Liver (tissue), 9 donors: Measurements from ENCODE around the gene LDB2. TPM values are rescaled to one million over a fixed set of nuclear protein-coding genes. Genes with fewer than 3 reads are reported as not detected.
"Not testable (repeated sequence)": the region's sequence is repeated elsewhere in the genome, so short reads cannot be mapped to it uniquely, and the experiment has no call there.

Experiments used
- DNase-seq: peaks from one replicate; pipeline ENCODE4 v3.0.0-alpha.2; 2017; ENCODE audit warnings: low spot score
- H3K27ac ChIP-seq, 2 donors: one replicate each; pipeline ENCODE4 v1.7.0; 2013; ENCODE audit warnings: inconsistent platforms in 2 of 2, low read length in 2 of 2, control low read depth in 1 of 2, low read depth in 1 of 2, mild to moderate bottlenecking in 1 of 2
- H3K27me3 ChIP-seq, 4 donors: one replicate each; pipeline versions ENCODE4 v1.6.1 to v1.7.0; 2013; ENCODE audit warnings: low read length in 3 of 4, inconsistent platforms in 1 of 4, mild to moderate bottlenecking in 1 of 4, moderate library complexity in 1 of 4; ENCODE audit not compliant: control insufficient read depth in 4 of 4, insufficient read depth in 4 of 4
- H3K36me3 ChIP-seq, 4 donors: one replicate each; pipeline versions ENCODE4 v1.6.1 to v1.7.0; 2013; ENCODE audit warnings: low read length in 3 of 4, mild to moderate bottlenecking in 3 of 4, low read depth in 1 of 4, moderate library complexity in 1 of 4; ENCODE audit not compliant: control insufficient read depth in 4 of 4, insufficient read depth in 3 of 4
- H3K4me1 ChIP-seq, 4 donors: one replicate each; pipeline versions ENCODE4 v1.6.1 to v1.7.0; 2013; ENCODE audit warnings: low read length in 3 of 4, mild to moderate bottlenecking in 3 of 4, moderate library complexity in 1 of 4; ENCODE audit not compliant: control insufficient read depth in 4 of 4, insufficient read depth in 4 of 4
- H3K4me3 ChIP-seq, 3 donors: one replicate each; pipeline versions ENCODE4 v1.6.1 to v1.7.0; 2013; ENCODE audit warnings: low read length in 3 of 3, control low read depth in 1 of 3, low read depth in 1 of 3, mild to moderate bottlenecking in 1 of 3
- H3K9ac ChIP-seq, 2 donors: one replicate each; pipeline ENCODE4 v1.7.0; 2013; ENCODE audit warnings: low read length in 2 of 2, mild to moderate bottlenecking in 2 of 2, moderate library complexity in 2 of 2, control low read depth in 1 of 2, low read depth in 1 of 2
- H3K9me3 ChIP-seq, 4 donors: one replicate each; pipeline versions ENCODE4 v1.6.1 to v1.7.0; 2013; ENCODE audit warnings: low read length in 3 of 4; ENCODE audit not compliant: control insufficient read depth in 4 of 4
- ATF3 ChIP-seq: IDR thresholded peaks from 2 replicates; pipeline ENCODE4 v1.6.1; 2016; ENCODE audit warnings: antibody characterized with exemption
- EGR1 ChIP-seq, 2 donors: IDR thresholded peaks; 2 replicates each; pipeline ENCODE4 v1.6.1; 2016 to 2018; ENCODE audit warnings: antibody characterized with exemption in 2 of 2, low read depth in 2 of 2
- FOXA1 ChIP-seq: IDR thresholded peaks from 2 replicates; pipeline ENCODE4 v1.6.1; 2016; ENCODE audit warnings: antibody characterized with exemption
- FOXA2 ChIP-seq: IDR thresholded peaks from 2 replicates; pipeline ENCODE4 v1.6.1; 2016; ENCODE audit warnings: antibody characterized with exemption
- HNF4A ChIP-seq, 2 donors: conservative IDR thresholded peaks; 2 replicates each; pipeline ENCODE4 v1.6.1; 2016; ENCODE audit warnings: antibody characterized with exemption in 2 of 2, mild to moderate bottlenecking in 2 of 2
- JUND ChIP-seq, 2 donors: IDR thresholded peaks; 2 replicates each; pipeline ENCODE4 v1.6.1; 2016; ENCODE audit warnings: antibody characterized with exemption in 2 of 2
- MAX ChIP-seq: IDR thresholded peaks from 2 replicates; pipeline ENCODE4 v1.6.1; 2016; ENCODE audit warnings: antibody characterized with exemption
- NR2F2 ChIP-seq: IDR thresholded peaks from 2 replicates; pipeline ENCODE4 v1.6.1; 2016; ENCODE audit warnings: antibody characterized with exemption
- RAD21 ChIP-seq, 2 donors: IDR thresholded peaks; 2 replicates each; pipeline ENCODE4 v1.6.1; 2016; ENCODE audit warnings: antibody characterized with exemption in 2 of 2, mild to moderate bottlenecking in 2 of 2
- REST ChIP-seq: IDR thresholded peaks from 2 replicates; pipeline ENCODE4 v1.6.1; 2016; ENCODE audit warnings: antibody characterized with exemption, mild to moderate bottlenecking
- RXRA ChIP-seq, 2 donors: IDR thresholded peaks; 2 replicates each; pipeline ENCODE4 v1.6.1; 2017 to 2018; ENCODE audit warnings: antibody characterized with exemption in 2 of 2, mild to moderate bottlenecking in 1 of 2
- SP1 ChIP-seq: IDR thresholded peaks from 2 replicates; pipeline ENCODE4 v1.6.1; 2018; ENCODE audit warnings: antibody characterized with exemption, mild to moderate bottlenecking
- TAF1 ChIP-seq: conservative IDR thresholded peaks from 2 replicates; pipeline ENCODE4 v1.6.1; 2016; ENCODE audit warnings: antibody characterized with exemption, mild to moderate bottlenecking
- YY1 ChIP-seq: IDR thresholded peaks from 2 replicates; pipeline ENCODE4 v1.6.1; 2016; ENCODE audit warnings: antibody characterized with exemption, mild to moderate bottlenecking
- WGBS: extraction: QIAGEN DNeasy Blood & Tissue Kit; methylation state at CpG from one replicate; pipeline ENCODE4 v1.1.7; 2013; 5-methylcytosine and 5-hydroxymethylcytosine counted together
- polyA plus RNA-seq, 2 donors: library from polyadenylated mRNA; stranded (reverse) in 1 of 2; unstranded in 1 of 2; fragments of 200-250 nt in 1 of 2; fragments of >200 nt in 1 of 2; fragmentation: Nextera tagmentation in 1 of 2; extraction: Ambion mirVana in 1 of 2; gene quantifications; one replicate each; pipeline versions ENCODE4 v1.2.1 to v1.2.3, GENCODE V29; 2013 to 2015
- total RNA-seq, 2 donors: library from RNA; depleted of rRNA; stranded (reverse); fragments of >200 nt; gene quantifications; one replicate each; pipeline ENCODE4 v1.2.3, GENCODE V29; 2014
- TF ChIP-seq, protein P1 (sequence below): IDR thresholded peaks from 2 replicates; pipeline ENCODE4 v1.6.1; 2016; ENCODE audit warnings: antibody characterized with exemption
- donor health status: healthy.
- donor health status: healthy.
- donor health status: healthy.
- donor health status: healthy.
- donor health status: healthy.

LDB2 gene
- total and polyA plus RNA-seq, 4 donors, result 7.4 to 31.9 (median 16.8) TPM

- not testable (repeated sequence) for H3K4me1 ChIP-seq, DNase-seq, H3K27me3 ChIP-seq, H3K4me3 ChIP-seq, H3K9me3 ChIP-seq, H3K36me3 ChIP-seq, H3K27ac ChIP-seq, H3K9ac ChIP-seq
- 90% methylated on average over 14 of the region's 14 CpGs for WGBS
Measured at GRCh38 chr4:16557316-16557715, 341.1 kb downstream of the LDB2 start.

DNA sequence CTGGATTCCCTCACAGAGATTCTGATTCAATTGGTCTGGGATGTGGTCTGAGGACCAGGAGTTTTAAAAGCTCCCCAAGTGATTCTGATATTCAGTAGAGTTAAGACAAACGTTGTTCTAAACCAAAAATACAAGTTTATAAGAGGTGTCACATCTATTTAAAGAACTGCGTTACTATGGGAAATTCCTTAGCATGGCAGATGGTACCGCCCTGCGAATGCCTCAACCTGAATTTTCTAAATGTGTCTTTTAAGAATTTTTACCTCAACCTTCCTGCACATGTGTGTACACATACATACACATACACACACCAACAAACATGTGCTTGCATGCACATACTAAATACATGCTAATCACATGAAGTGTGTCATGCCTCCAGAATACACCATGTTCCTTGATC lies 343.3 kb downstream of the LDB2 start:
- no peak for DNase-seq
- Histone ChIP-seq H3K9me3 (no peaks in the 10 kb centered on the region), H3K27ac (no peak overlapping the region), H3K36me3 (no peaks in the 10 kb centered on the region), H3K9ac (no peak overlapping the region), H3K27me3 (no peaks in the 10 kb centered on the region), H3K4me1 (no peaks in the 10 kb centered on the region), H3K4me3 (no peak overlapping the region)
- 84% methylated on average over 4 of the region's 4 CpGs for WGBS
- no peak for TF ChIP-seq ATF3

GRCh38 chr4:16550531-16550930 lies 347.9 kb downstream of the LDB2 start:
- Histone ChIP-seq H3K4me1 (no peaks in the 10 kb centered on the region), H3K36me3 (no peaks in the 10 kb centered on the region), H3K4me3 (no peak overlapping the region), H3K9me3 (no peaks in the 10 kb centered on the region), H3K27ac (no peak overlapping the region), H3K9ac (no peak overlapping the region), H3K27me3 (no peaks in the 10 kb centered on the region)
- WGBS, result 68% methylated on average over 2 of the region's 2 CpGs
- no peak for TF ChIP-seq TAF1
- no peak for TF ChIP-seq RXRA (IDR thresholded peaks at IDR 0.05)
- no peak for TF ChIP-seq JUND (IDR thresholded peaks at IDR 0.05)
- TF ChIP-seq FOXA1, result no peak
- no peak for TF ChIP-seq RAD21 (IDR thresholded peaks at IDR 0.05)
- TF ChIP-seq NR2F2, result no peak
- no peak for TF ChIP-seq YY1
- TF ChIP-seq, protein P1, sequence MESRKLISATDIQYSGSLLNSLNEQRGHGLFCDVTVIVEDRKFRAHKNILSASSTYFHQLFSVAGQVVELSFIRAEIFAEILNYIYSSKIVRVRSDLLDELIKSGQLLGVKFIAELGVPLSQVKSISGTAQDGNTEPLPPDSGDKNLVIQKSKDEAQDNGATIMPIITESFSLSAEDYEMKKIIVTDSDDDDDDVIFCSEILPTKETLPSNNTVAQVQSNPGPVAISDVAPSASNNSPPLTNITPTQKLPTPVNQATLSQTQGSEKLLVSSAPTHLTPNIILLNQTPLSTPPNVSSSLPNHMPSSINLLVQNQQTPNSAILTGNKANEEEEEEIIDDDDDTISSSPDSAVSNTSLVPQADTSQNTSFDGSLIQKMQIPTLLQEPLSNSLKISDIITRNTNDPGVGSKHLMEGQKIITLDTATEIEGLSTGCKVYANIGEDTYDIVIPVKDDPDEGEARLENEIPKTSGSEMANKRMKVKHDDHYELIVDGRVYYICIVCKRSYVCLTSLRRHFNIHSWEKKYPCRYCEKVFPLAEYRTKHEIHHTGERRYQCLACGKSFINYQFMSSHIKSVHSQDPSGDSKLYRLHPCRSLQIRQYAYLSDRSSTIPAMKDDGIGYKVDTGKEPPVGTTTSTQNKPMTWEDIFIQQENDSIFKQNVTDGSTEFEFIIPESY, result no peak
- no peak for TF ChIP-seq MAX
- no peak for TF ChIP-seq SP1
- no peak for TF ChIP-seq HNF4A (conservative IDR thresholded peaks at IDR 0.05)
- TF ChIP-seq REST, result no peak
- TF ChIP-seq ATF3, result no peak
- TF ChIP-seq EGR1 (IDR thresholded peaks at IDR 0.05; ENCODE audit: low read depth in 2 of 2), result no peak
- no peak for TF ChIP-seq FOXA2
- DNase-seq, result no peak
